ENCODE data around the gene TTI1.

DNA sequence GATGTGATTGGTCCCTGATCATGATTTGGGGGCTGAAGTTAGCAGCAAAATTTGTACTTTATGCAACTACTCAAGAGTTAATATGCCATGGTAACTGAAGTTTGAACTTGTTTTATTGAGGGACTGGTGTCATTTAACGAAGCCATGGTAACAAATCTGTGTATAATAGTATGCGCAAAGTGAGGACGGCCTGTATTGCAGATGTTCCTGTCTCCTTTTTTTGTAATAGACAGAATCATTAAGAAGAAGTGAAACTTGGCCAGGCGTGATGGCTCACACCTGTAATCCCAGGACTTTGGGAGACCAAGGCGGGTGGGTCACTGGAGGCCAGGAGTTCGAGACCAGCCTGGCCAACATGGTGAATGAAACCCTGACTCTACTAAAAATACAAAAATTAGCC, 22.6 kb upstream of the TTI1 start:
- TF ChIP-seq, protein P1, sequence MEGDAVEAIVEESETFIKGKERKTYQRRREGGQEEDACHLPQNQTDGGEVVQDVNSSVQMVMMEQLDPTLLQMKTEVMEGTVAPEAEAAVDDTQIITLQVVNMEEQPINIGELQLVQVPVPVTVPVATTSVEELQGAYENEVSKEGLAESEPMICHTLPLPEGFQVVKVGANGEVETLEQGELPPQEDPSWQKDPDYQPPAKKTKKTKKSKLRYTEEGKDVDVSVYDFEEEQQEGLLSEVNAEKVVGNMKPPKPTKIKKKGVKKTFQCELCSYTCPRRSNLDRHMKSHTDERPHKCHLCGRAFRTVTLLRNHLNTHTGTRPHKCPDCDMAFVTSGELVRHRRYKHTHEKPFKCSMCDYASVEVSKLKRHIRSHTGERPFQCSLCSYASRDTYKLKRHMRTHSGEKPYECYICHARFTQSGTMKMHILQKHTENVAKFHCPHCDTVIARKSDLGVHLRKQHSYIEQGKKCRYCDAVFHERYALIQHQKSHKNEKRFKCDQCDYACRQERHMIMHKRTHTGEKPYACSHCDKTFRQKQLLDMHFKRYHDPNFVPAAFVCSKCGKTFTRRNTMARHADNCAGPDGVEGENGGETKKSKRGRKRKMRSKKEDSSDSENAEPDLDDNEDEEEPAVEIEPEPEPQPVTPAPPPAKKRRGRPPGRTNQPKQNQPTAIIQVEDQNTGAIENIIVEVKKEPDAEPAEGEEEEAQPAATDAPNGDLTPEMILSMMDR (CRISPR knock-in tag; IDR thresholded peaks at IDR 0.05), result no peak
- TF ChIP-seq TSC22D2 (CRISPR knock-in tag; IDR thresholded peaks at IDR 0.05; ENCODE audit: borderline replicate concordance), result no peak
- no peak for TF ChIP-seq JUNB (CRISPR knock-in tag; IDR thresholded peaks at IDR 0.05; ENCODE audit: borderline replicate concordance)
- no peak for TF ChIP-seq NR1H2 (CRISPR knock-in tag; IDR thresholded peaks at IDR 0.05; ENCODE audit: borderline replicate concordance, low read depth)
- TF ChIP-seq, protein P2, sequence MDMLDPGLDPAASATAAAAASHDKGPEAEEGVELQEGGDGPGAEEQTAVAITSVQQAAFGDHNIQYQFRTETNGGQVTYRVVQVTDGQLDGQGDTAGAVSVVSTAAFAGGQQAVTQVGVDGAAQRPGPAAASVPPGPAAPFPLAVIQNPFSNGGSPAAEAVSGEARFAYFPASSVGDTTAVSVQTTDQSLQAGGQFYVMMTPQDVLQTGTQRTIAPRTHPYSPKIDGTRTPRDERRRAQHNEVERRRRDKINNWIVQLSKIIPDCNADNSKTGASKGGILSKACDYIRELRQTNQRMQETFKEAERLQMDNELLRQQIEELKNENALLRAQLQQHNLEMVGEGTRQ (IDR thresholded peaks at IDR 0.05; ENCODE audit: low read depth, low read length), result no peak
- TF ChIP-seq, protein P2 (CRISPR knock-in tag; IDR thresholded peaks at IDR 0.05; ENCODE audit: borderline replicate concordance), result no peak
- no peak for TF ChIP-seq DMAP1 (CRISPR knock-in tag; IDR thresholded peaks at IDR 0.05)
- TF ChIP-seq POLR2A (IDR thresholded peaks at IDR 0.05; ENCODE audit: insufficient read depth in 1 of 2, low read depth in 2 of 2, low read length in 2 of 2), result no peak
- no peak for TF ChIP-seq CBX5 (CRISPR knock-in tag; IDR thresholded peaks at IDR 0.05; ENCODE audit: borderline replicate concordance)
- TF ChIP-seq NFIC (IDR thresholded peaks at IDR 0.05; ENCODE audit: low read length), result no peak
- TF ChIP-seq KAT8 (CRISPR knock-in tag; IDR thresholded peaks at IDR 0.05), result no peak
- no peak for TF ChIP-seq ZSCAN20 (CRISPR knock-in tag; IDR thresholded peaks at IDR 0.05; ENCODE audit: borderline replicate concordance)
- no peak for TF ChIP-seq ZNF546 (CRISPR knock-in tag; conservative IDR thresholded peaks at IDR 0.05)

Data from HepG2 (cell line).